ENCODE measurements around the gene IMPDH1.

Gene IMPDH1

DNA sequence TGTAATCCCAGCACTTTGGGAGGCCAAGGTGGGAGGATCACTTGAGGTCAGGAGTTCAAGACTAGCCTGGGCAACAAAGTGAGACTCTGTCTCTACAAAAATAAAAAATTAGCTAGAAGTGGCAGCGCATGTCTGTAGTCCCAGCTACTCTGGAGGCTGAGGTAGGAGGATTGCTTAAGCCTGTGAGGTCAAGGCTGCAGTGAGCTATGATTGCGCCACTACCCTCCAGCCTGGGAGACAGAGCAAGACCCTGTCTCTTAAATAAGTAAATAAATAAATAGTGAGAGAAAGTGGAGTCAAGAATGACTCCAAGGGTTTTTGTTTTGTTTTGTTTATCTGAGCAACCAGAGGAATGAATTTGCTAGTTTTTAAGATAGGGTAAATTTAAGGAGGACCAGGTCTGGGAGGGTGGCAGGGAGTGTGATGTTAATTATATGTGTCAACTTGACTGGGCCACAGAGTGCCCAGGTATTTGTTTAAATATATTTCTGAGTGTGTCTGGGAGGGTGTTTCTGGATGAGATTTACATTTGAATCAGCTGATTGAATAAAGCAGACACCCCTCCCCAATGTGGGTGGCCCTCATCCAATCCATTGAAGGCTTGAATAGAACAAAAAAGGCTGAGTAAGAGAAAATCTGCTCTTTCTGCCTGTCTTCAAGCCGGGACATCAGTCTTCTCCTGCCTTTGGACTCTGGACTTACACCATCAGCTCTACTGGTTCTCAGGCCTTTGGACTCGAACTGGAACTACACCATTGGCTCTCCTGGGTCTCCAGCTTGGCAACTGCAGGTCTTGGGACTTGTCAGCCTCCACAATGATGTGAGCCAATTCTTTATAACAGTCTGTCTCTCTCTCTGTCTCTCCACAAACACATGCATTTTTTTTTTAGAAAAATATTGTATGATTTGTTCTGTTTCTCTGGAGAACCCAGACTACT is 23.5 kb downstream of the IMPDH1 start:
- Histone ChIP-seq H3K79me2 (ENCODE audit: low read length) (no peaks in the 10 kb centered on the region), H3K9me3 (ENCODE audit: insufficient read depth, low read length) (no peaks in the 10 kb centered on the region), H4K20me1 (ENCODE audit: insufficient read depth, low read length) (no peaks in the 10 kb centered on the region), H3K4me2 (ENCODE audit: low read length) (no peak overlapping the region), H3K27ac (ENCODE audit: low read length) (no peak overlapping the region), H3K36me3 (replicated peaks; ENCODE audit: low read depth, low read length) (no peaks in the 10 kb centered on the region), H3K9ac (ENCODE audit: low read length) (no peak overlapping the region), H3K27me3 (ENCODE audit: low read depth, low read length) (no peaks in the 10 kb centered on the region), H3K4me3 (ENCODE audit: low read length) (no peak overlapping the region), H2AFZ (ENCODE audit: low read depth, low read length) (no peak overlapping the region), H3K4me1 (ENCODE audit: low read length) (no peaks in the 10 kb centered on the region; the same call in 1 of the 2 replicates)
- TF ChIP-seq, protein P1, sequence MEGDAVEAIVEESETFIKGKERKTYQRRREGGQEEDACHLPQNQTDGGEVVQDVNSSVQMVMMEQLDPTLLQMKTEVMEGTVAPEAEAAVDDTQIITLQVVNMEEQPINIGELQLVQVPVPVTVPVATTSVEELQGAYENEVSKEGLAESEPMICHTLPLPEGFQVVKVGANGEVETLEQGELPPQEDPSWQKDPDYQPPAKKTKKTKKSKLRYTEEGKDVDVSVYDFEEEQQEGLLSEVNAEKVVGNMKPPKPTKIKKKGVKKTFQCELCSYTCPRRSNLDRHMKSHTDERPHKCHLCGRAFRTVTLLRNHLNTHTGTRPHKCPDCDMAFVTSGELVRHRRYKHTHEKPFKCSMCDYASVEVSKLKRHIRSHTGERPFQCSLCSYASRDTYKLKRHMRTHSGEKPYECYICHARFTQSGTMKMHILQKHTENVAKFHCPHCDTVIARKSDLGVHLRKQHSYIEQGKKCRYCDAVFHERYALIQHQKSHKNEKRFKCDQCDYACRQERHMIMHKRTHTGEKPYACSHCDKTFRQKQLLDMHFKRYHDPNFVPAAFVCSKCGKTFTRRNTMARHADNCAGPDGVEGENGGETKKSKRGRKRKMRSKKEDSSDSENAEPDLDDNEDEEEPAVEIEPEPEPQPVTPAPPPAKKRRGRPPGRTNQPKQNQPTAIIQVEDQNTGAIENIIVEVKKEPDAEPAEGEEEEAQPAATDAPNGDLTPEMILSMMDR (IDR thresholded peaks at IDR 0.05; ENCODE audit: low read depth, low read length), result no peak
- no peak for TF ChIP-seq EZH2phosphoT487 (IDR thresholded peaks at IDR 0.05; ENCODE audit: low read depth)

DNA sequence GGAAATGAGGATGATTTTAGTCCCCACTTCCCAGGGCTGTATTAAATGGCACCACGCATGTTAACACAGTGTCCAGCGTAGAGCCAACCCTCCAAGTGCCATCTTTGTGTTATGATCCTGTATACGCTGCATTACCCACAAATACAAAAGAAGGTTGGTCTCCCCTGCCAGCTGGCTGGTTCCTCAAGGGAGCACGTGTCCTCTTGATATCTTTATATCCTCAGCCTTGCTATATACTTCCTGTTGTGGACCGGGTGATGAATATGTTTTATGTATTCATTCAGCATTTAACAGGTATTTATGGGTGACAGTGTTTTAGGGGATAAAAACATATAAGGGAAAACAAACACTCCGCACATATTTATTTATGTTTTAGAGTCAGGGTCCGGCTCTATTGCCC is 25.1 kb downstream of the IMPDH1 start:
- TF ChIP-seq EZH2phosphoT487 (IDR thresholded peaks at IDR 0.05; ENCODE audit: low read depth), result no peak
- TF ChIP-seq, protein P1 (IDR thresholded peaks at IDR 0.05; ENCODE audit: low read depth, low read length), result no peak
- no peak overlapping the region for H3K4me3 ChIP-seq (ENCODE audit: low read length)
- H3K9ac ChIP-seq (ENCODE audit: low read length), result no peak overlapping the region
- no peaks in the 10 kb centered on the region for H4K20me1 ChIP-seq (ENCODE audit: insufficient read depth, low read length)
- no peak overlapping the region for H2AFZ ChIP-seq (ENCODE audit: low read depth, low read length)
- no peaks in the 10 kb centered on the region for H3K79me2 ChIP-seq (ENCODE audit: low read length)
- H3K27me3 ChIP-seq (ENCODE audit: low read depth, low read length), result no peaks in the 10 kb centered on the region
- no peak overlapping the region for H3K4me2 ChIP-seq (ENCODE audit: low read length)
- no peaks in the 10 kb centered on the region; the same call in 1 of the 2 replicates for H3K4me1 ChIP-seq (ENCODE audit: low read length)
- no peaks in the 10 kb centered on the region for H3K36me3 ChIP-seq (replicated peaks; ENCODE audit: low read depth, low read length)
- H3K9me3 ChIP-seq (ENCODE audit: insufficient read depth, low read length), result no peaks in the 10 kb centered on the region
- no peak overlapping the region for H3K27ac ChIP-seq (ENCODE audit: low read length)

DNA sequence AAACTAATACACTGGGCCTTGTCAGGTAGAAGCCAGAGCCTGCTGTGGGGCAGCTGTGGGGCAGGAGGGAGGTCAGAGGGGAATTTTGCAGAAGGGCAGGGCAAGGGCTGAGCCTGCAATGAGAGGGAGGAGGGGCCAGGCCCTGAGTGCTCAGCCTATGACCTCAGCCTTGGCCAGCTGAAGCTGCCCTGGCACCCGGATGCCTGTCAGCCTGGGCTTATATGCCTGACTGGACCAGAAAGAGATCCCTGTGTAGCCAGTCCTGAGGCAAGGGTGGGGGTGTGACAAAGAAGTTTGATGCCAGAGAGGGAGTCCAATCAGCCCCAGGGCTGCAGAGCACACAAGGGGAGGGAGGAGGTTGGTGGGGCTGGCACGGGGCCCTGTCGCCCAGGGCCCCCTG is 26.0 kb downstream of the IMPDH1 start:
- Histone ChIP-seq H3K9ac (ENCODE audit: low read length) (no peak overlapping the region), H3K27me3 (ENCODE audit: low read depth, low read length) (no peaks in the 10 kb centered on the region), H3K4me1 (ENCODE audit: low read length) (no peaks in the 10 kb centered on the region; the same call in 1 of the 2 replicates), H4K20me1 (ENCODE audit: insufficient read depth, low read length) (no peaks in the 10 kb centered on the region), H3K27ac (ENCODE audit: low read length) (no peak overlapping the region), H3K4me2 (ENCODE audit: low read length) (no peak overlapping the region), H3K36me3 (replicated peaks; ENCODE audit: low read depth, low read length) (no peaks in the 10 kb centered on the region), H2AFZ (ENCODE audit: low read depth, low read length) (no peak overlapping the region), H3K4me3 (ENCODE audit: low read length) (no peak overlapping the region), H3K79me2 (ENCODE audit: low read length) (no peaks in the 10 kb centered on the region), H3K9me3 (ENCODE audit: insufficient read depth, low read length) (no peaks in the 10 kb centered on the region)
- no peak for TF ChIP-seq EZH2phosphoT487 (IDR thresholded peaks at IDR 0.05; ENCODE audit: low read depth)
- TF ChIP-seq, protein P1 (IDR thresholded peaks at IDR 0.05; ENCODE audit: low read depth, low read length), result no peak

DNA sequence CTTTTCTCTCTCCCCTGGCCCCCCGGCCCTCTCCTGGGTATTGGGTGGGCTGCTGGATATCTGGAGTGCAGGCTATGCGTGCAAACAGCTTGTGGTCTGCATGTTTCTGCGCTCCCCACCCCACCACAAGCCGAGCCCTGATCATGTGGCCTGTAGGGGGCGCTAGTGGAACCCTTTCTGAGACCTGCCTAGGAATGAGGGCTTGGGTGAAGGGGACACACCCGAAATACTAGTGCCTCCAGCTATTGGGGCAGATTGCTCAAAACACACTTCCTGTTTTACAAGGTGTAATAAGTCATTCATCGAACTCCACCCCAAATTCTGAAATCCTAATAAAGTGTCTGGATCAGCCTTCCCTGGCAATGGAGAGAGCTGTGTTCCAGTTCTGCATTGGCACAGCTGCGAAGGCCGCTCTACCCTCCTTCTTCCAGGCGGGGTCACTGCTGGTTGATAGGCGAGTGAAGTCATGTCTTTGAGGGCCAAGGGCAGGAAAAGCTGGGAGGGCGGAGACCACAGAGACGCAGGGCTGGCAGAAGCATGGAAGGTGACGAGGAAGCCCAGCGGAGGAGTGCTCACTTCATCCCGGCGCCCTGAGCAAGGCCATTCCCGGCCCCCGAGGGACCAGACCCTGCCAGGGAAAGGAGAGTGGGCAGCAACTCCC is 28.5 kb downstream of the IMPDH1 start:
- no peak overlapping the region for H3K9ac ChIP-seq (ENCODE audit: low read length)
- no peaks in the 10 kb centered on the region for H3K79me2 ChIP-seq (ENCODE audit: low read length)
- no peak overlapping the region for H3K27ac ChIP-seq (ENCODE audit: low read length)
- no peak overlapping the region for H3K4me3 ChIP-seq (ENCODE audit: low read length)
- no peaks in the 10 kb centered on the region; the same call in 1 of the 2 replicates for H3K4me1 ChIP-seq (ENCODE audit: low read length)
- H3K4me2 ChIP-seq (ENCODE audit: low read length), result no peak overlapping the region
- no peak for TF ChIP-seq EZH2phosphoT487 (IDR thresholded peaks at IDR 0.05; ENCODE audit: low read depth)
- TF ChIP-seq, protein P1 (IDR thresholded peaks at IDR 0.05; ENCODE audit: low read depth, low read length), result peak; percentile 79
- H2AFZ ChIP-seq (ENCODE audit: low read depth, low read length), result no peak overlapping the region
- no peaks in the 10 kb centered on the region for H3K27me3 ChIP-seq (ENCODE audit: low read depth, low read length)
- H3K9me3 ChIP-seq (ENCODE audit: insufficient read depth, low read length), result no peaks in the 10 kb centered on the region
- H3K36me3 ChIP-seq (replicated peaks; ENCODE audit: low read depth, low read length), result no peaks in the 10 kb centered on the region
- H4K20me1 ChIP-seq (ENCODE audit: insufficient read depth, low read length), result no peaks in the 10 kb centered on the region
